ENCODE measurements around the gene PNPLA7. TPM values are rescaled to one million over a fixed set of nuclear protein-coding genes. Genes with fewer than 3 reads are reported as not detected.
"Not testable (repeated sequence)": the region's sequence is repeated elsewhere in the genome, so short reads cannot be mapped to it uniquely, and the experiment has no call there.

The PNPLA7 gene
- total RNA-seq, 2 donors from 2014 or later: 7.3 to 7.5 TPM

- peaks cover 4% of the 10 kb centered on the region for H3K4me1 Mint-ChIP-seq
- no peak for ATAC-seq
- H3K9me3 ChIP-seq (ENCODE audit: control insufficient read depth, low read length, poor library complexity, severe bottlenecking): no peaks in the 10 kb centered on the region
- no peak overlapping the region for H3K27ac Mint-ChIP-seq
- H3K4me3 Mint-ChIP-seq: no peak overlapping the region
- H3K36me3 Mint-ChIP-seq (ENCODE audit: low read depth): no peaks in the 10 kb centered on the region
- no peak for DNase-seq
- no peaks in the 10 kb centered on the region for H3K27me3 Mint-ChIP-seq
These were observed 32.2 kb upstream of the PNPLA7 start for GRCh38 chr9:137582286-137582860.

DNA sequence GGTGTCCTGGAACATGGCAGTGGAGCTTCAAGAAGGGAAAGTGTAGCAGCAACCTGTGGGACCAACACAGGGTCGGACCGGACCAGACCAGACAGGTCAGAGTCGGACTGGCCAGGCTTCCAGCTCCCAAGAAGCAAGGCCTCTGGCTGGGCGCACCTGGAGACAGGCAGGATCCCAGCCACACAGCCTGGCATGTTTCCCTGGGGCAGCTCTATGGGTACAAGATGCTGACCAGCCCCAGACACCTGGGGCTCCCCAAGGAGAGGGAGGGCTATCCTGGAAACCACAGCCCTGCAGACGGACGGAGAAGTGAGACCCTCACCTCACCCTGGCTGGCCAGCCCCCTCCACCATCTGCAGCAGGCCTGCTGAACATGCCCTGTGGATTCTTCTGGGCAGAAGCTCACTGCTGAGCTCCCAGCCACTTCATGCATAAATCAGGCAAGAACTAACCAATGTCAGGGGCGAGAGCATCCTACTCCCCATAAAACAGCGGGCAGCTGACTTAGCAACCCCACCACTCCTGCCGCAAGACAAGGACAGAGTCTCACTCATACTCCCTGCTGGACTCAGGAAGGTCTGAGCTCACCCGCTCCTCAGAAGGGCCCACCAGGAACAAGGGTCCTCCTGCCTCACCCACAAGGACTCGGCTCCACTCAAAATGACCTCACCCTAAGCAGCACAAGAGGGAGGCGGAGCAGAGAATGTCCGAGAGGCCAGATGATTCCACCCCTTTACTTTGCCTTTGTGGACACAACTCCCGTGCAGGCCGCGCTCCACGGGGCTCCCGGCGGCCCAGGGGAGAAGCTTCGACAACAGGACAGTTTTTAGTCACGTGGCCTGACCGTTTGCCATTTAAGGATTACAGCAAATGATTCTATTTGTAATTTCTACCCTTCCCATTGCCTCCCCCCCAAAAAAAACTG, 31.4 kb upstream of the PNPLA7 start:
- Mint-ChIP-seq H3K36me3 (ENCODE audit: low read depth) (no peaks in the 10 kb centered on the region), H3K4me3 (no peak overlapping the region), H3K4me1 (peaks cover 6% of the 10 kb centered on the region), H3K27me3 (no peaks in the 10 kb centered on the region), H3K27ac (no peak overlapping the region)
- DNase-seq (no peak), ATAC-seq (no peak)
- no peaks in the 10 kb centered on the region for H3K9me3 ChIP-seq (ENCODE audit: control insufficient read depth, low read length, poor library complexity, severe bottlenecking)

- DNase-seq: no peak
- H3K4me3 Mint-ChIP-seq: no peak overlapping the region
These were observed 30.7 kb upstream of the PNPLA7 start for GRCh38 chr9:137580954-137581322.

DNA sequence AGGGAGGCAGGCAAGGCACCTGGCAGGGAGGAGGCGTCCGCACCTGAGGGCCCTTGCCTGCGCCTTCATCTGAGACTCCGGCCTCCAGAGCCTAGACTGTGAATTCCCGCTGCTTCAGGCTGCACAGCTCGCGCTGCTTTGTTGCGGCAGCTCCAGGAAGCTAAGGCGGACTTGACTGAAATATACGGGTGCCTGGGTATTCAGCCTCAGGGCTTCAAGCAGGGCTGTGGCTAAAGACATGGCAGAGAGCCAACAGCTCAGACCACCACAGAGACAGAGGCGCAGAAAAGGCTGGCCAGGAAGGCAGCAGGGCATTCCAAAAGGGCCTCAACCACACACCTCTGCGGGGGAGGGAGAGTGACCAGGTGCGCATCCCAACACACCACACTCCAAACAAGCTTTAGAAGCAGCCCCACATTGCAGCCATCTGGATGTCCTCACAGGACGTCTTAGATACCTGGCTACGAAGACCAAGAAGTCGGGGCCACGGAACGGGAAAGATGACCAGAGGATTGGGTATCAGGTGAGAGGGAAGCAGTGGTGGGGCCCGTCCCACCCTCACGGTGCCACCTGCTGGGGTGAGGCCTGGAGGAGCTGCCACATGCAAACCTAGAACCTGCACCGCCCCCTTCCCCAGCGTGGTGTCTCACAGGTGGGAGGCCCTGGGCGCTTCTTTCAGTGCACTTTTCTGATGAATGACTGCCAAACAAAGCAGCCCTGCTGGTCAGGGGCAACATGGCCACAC, 30.2 kb upstream of the PNPLA7 start:
- H3K27me3 Mint-ChIP-seq: no peaks in the 10 kb centered on the region
- no peaks in the 10 kb centered on the region for H3K9me3 ChIP-seq (ENCODE audit: control insufficient read depth, low read length, poor library complexity, severe bottlenecking)
- peaks cover 18% of the 10 kb centered on the region for H3K4me1 Mint-ChIP-seq
- H3K27ac Mint-ChIP-seq: no peak overlapping the region
- no peak for ATAC-seq
- no peak for DNase-seq
- H3K4me3 Mint-ChIP-seq: no peak overlapping the region
- no peaks in the 10 kb centered on the region for H3K36me3 Mint-ChIP-seq (ENCODE audit: low read depth)

More at GRCh38 chr9:137580954-137581322, 30.7 kb upstream of the PNPLA7 start:
- Mint-ChIP-seq H3K27ac (no peak overlapping the region), H3K27me3 (no peaks in the 10 kb centered on the region), H3K4me1 (peaks cover 12% of the 10 kb centered on the region), H3K36me3 (ENCODE audit: low read depth) (no peaks in the 10 kb centered on the region)
- H3K9me3 ChIP-seq (ENCODE audit: control insufficient read depth, low read length, poor library complexity, severe bottlenecking): no peaks in the 10 kb centered on the region
- no peak for ATAC-seq

GRCh38 chr9:137579259-137579604, 29.0 kb upstream of the PNPLA7 start:
- Mint-ChIP-seq H3K27me3 (no peaks in the 10 kb centered on the region), H3K4me3 (peak overlapping the region; percentile 84), H3K36me3 (ENCODE audit: low read depth) (no peaks in the 10 kb centered on the region), H3K4me1 (peaks cover 23% of the 10 kb centered on the region), H3K27ac (peak overlapping the region; percentile 73)
- ATAC-seq: no peak
- H3K9me3 ChIP-seq (ENCODE audit: control insufficient read depth, low read length, poor library complexity, severe bottlenecking): no peaks in the 10 kb centered on the region
- no peak for DNase-seq

- no peaks in the 10 kb centered on the region for H3K9me3 ChIP-seq (ENCODE audit: control insufficient read depth, low read length, poor library complexity, severe bottlenecking)
- H3K27me3 Mint-ChIP-seq: no peaks in the 10 kb centered on the region
- DNase-seq (peak; percentile 91 to 99 (median 98)), ATAC-seq (peak; percentile 97)
- H3K4me3 Mint-ChIP-seq: peak within 1 kb of the TSS; percentile 84
- no peaks in the 10 kb centered on the region for H3K36me3 Mint-ChIP-seq (ENCODE audit: low read depth)
- peak within 1 kb of the TSS; percentile 73 for H3K27ac Mint-ChIP-seq
- peaks cover 23% of the 10 kb centered on the region for H3K4me1 Mint-ChIP-seq
These were observed 28.5 kb upstream of the PNPLA7 start, which contains the start of gene DPH7 for GRCh38 chr9:137578518-137579258. DPH7 (minus strand) TSS chr9:137578925; CDS start chr9:137578777, 148 bp downstream.

GRCh38 chr9:137575716-137576411, 25.7 kb upstream of the PNPLA7 start:
- H3K4me3 Mint-ChIP-seq: peak overlapping the region; percentile 45
- H3K9me3 ChIP-seq (ENCODE audit: control insufficient read depth, low read length, poor library complexity, severe bottlenecking): no peaks in the 10 kb centered on the region

GRCh38 chr9:137575364-137575715, 25.1 kb upstream of the PNPLA7 start:
- Mint-ChIP-seq H3K27me3 (no peaks in the 10 kb centered on the region), H3K27ac (no peak overlapping the region), H3K4me3 (no peak overlapping the region), H3K4me1 (peaks cover 25% of the 10 kb centered on the region), H3K36me3 (ENCODE audit: low read depth) (peaks cover 4% of the 10 kb centered on the region)
- H3K9me3 ChIP-seq (ENCODE audit: control insufficient read depth, low read length, poor library complexity, severe bottlenecking): no peaks in the 10 kb centered on the region
- no peak for DNase-seq
- ATAC-seq: peak; percentile 39

More at GRCh38 chr9:137575716-137576411, 25.7 kb upstream of the PNPLA7 start:
- Mint-ChIP-seq H3K36me3 (ENCODE audit: low read depth) (peaks cover 2% of the 10 kb centered on the region), H3K27ac (no peak overlapping the region), H3K27me3 (no peaks in the 10 kb centered on the region), H3K4me1 (peaks cover 25% of the 10 kb centered on the region)
- ATAC-seq (no peak), DNase-seq (no peak)

DNA sequence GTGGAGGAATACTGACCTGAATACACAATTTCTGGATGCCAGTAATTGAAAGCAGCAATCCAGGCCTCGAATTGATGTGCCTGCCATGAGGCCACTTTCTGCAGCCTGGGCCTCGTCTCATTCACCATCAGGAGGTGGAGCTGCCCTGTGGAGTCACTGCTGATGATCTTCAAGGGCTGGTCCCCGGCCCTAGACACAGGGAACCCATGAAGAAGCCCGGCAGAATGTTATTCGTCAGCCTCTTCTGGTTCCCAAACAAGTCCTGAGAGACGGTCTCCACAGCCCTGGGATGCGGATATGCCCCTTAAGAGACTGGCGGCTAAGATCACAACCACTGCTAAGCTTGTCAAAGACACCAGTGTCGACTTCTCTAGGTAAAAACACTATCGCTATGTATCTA, 24.0 kb upstream of the PNPLA7 start:
- Mint-ChIP-seq H3K36me3 (ENCODE audit: low read depth) (peaks cover 4% of the 10 kb centered on the region), H3K27me3 (no peaks in the 10 kb centered on the region), H3K4me1 (peaks cover 27% of the 10 kb centered on the region), H3K27ac (no peak overlapping the region), H3K4me3 (no peak overlapping the region)
- H3K9me3 ChIP-seq (ENCODE audit: control insufficient read depth, low read length, poor library complexity, severe bottlenecking): no peaks in the 10 kb centered on the region
- no peak for DNase-seq
- ATAC-seq: no peak

GRCh38 chr9:137570566-137570965, 20.4 kb upstream of the PNPLA7 start:
- no peak for DNase-seq
- peaks cover 4% of the 10 kb centered on the region for H3K36me3 Mint-ChIP-seq (ENCODE audit: low read depth)
- no peaks in the 10 kb centered on the region for H3K27me3 Mint-ChIP-seq
- no peak overlapping the region for H3K4me3 Mint-ChIP-seq
- H3K9me3 ChIP-seq (ENCODE audit: control insufficient read depth, low read length, poor library complexity, severe bottlenecking): no peaks in the 10 kb centered on the region
- no peak for ATAC-seq
- no peak overlapping the region for H3K27ac Mint-ChIP-seq
- H3K4me1 Mint-ChIP-seq: peaks cover 13% of the 10 kb centered on the region

DNA sequence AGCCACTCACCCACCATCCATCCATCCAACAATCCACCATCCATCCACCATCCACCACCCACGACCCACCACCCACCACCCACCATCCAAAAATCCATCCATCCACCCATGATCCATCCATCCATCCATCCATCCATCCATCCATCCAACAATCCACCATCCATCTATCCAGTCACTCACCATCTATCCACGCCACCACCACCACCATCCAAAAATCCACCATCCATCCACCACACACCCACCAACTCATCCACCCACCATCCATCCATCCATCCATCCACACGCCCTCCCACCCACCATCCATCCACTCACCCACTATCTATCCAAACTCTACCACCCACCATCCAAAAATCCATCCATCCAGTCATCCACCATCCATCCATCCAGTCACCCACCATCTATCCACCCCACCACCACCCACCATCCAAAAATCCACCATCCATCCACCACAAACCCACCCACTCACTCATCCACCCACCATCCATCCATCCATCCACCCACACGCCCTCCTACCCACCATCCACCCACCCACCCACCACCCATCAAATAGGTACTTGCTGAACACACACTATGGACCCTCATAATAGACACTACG, 19.5 kb upstream of the PNPLA7 start:
- no peaks in the 10 kb centered on the region for H3K9me3 ChIP-seq (ENCODE audit: control insufficient read depth, low read length, poor library complexity, severe bottlenecking)
- Mint-ChIP-seq H3K27me3 (no peaks in the 10 kb centered on the region), H3K27ac (no peak overlapping the region), H3K36me3 (ENCODE audit: low read depth) (peaks cover 4% of the 10 kb centered on the region), H3K4me3 (no peak overlapping the region), H3K4me1 (peaks cover 6% of the 10 kb centered on the region)
- DNase-seq: no peak
- no peak for ATAC-seq

GRCh38 chr9:137568445-137568844, 18.2 kb upstream of the PNPLA7 start:
- not testable (repeated sequence) for ATAC-seq; H3K9me3 ChIP-seq (ENCODE audit: control insufficient read depth, low read length, poor library complexity, severe bottlenecking); H3K4me3 Mint-ChIP-seq; H3K4me1 Mint-ChIP-seq; DNase-seq; H3K27me3 Mint-ChIP-seq
- Mint-ChIP-seq H3K36me3 (ENCODE audit: low read depth) (peaks cover 11% of the 10 kb centered on the region), H3K27ac (peak overlapping the region; percentile 11)
